Measurements from ENCODE around the gene ZP1. TPM values are rescaled to one million over a fixed set of nuclear protein-coding genes. Genes with fewer than 3 reads are reported as not detected.

The ZP1 gene
- total and polyA plus RNA-seq, 2 of the 13 experiments (the other 11 are each of a cell fraction or from before 2014, with no cell fraction given) = 0.16 TPM; not detected in 1

DNA sequence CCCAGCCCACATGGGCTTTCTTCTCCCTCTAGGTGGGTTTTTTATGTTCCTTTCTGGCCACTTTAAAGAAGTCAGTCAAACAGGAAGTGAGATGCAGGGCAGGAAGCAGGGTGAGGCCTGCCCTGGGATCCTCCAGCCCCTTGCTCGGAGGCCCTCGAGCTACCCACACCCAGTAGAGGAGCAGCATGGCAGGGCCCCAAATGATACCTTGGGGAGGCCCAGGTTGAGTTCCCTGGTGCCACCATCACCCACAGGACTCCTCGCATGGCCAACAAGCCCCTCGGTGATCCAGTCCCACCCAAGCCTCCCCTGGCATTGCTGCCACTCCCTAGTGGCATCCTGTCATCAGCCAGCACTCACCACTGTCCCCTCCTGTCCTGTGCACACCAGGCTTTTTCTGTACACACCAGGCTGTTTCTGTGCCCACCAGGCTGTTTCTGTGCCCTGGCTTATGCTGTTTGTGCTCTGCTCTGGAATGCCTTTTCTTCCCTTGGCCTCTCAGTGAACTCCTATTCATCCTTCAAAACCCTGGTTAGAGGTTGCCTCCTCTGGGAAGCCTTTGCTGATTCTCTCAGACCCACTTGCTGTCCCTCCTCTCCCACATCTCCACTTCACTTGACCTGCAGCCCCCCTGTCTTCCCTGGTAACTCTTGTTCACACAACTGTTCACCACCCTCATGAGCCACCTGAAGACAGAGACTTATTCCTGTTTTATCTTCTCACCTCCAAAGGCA, 8.4 kb upstream of the ZP1 start:
- 100% methylated on average over 2 of the region's 4 CpGs for WGBS (ENCODE audit: low lambda C conversion rate)
- Histone ChIP-seq H3K27ac (ENCODE audit: extremely low read length, insufficient read depth, low read length) (no peak overlapping the region), H2AFZ (ENCODE audit: low read length) (no peak overlapping the region), H3K79me2 (ENCODE audit: insufficient read depth, low read length) (no peaks in the 10 kb centered on the region), H3K4me2 (ENCODE audit: low read depth, low read length) (no peak overlapping the region; the same call in 1 of the 2 replicates), H3K9me3 (ENCODE audit: low read length) (no peaks in the 10 kb centered on the region), H3K36me3 (replicated peaks in 1 of 2; ENCODE audit: control insufficient read depth in 1 of 2, insufficient read depth in 2 of 2, low read length in 2 of 2) (no peaks in the 10 kb centered on the region), H3K4me1 (ENCODE audit: insufficient read depth, low read length) (peaks cover 64% of the 10 kb centered on the region), H3K9ac (ENCODE audit: insufficient read depth, low read depth, low read length) (no peak overlapping the region), H3K4me3 (replicated peaks in 1 of 3; ENCODE audit: insufficient read depth in 1 of 3, low read depth in 2 of 3, low read length in 3 of 3) (no peak overlapping the region), H4K20me1 (ENCODE audit: insufficient read depth, low read length) (no peaks in the 10 kb centered on the region), H3K27me3 (ENCODE audit: control insufficient read depth in 1 of 2, insufficient read depth in 2 of 2, low read length in 2 of 2) (peaks cover 0 to 3% of the 10 kb centered on the region in 2 experiments; a peak in 1 of 5 replicates)
- in situ Hi-C loops (cut with HindIII; ENCODE audit: extremely low pct_ligation_motif_present, low pct_unique_long_range_greater_than_20kb) (no loop called here), intact Hi-C loops (cut with micrococcal nuclease; ENCODE audit: unreplicated experiment) (no loop called here)
- FAIRE-seq (no peak), ATAC-seq (no peak), DNase-seq (ENCODE audit: low spot score) (no peak)
- no TSS peak for BruUV-seq (replicated peaks)
- POLR2A ChIA-PET = no interaction called here
- TF ChIP-seq ZNF326 (CRISPR knock-in tag; IDR thresholded peaks at IDR 0.05; ENCODE audit: borderline replicate concordance) = no peak
- TF ChIP-seq, protein P1, sequence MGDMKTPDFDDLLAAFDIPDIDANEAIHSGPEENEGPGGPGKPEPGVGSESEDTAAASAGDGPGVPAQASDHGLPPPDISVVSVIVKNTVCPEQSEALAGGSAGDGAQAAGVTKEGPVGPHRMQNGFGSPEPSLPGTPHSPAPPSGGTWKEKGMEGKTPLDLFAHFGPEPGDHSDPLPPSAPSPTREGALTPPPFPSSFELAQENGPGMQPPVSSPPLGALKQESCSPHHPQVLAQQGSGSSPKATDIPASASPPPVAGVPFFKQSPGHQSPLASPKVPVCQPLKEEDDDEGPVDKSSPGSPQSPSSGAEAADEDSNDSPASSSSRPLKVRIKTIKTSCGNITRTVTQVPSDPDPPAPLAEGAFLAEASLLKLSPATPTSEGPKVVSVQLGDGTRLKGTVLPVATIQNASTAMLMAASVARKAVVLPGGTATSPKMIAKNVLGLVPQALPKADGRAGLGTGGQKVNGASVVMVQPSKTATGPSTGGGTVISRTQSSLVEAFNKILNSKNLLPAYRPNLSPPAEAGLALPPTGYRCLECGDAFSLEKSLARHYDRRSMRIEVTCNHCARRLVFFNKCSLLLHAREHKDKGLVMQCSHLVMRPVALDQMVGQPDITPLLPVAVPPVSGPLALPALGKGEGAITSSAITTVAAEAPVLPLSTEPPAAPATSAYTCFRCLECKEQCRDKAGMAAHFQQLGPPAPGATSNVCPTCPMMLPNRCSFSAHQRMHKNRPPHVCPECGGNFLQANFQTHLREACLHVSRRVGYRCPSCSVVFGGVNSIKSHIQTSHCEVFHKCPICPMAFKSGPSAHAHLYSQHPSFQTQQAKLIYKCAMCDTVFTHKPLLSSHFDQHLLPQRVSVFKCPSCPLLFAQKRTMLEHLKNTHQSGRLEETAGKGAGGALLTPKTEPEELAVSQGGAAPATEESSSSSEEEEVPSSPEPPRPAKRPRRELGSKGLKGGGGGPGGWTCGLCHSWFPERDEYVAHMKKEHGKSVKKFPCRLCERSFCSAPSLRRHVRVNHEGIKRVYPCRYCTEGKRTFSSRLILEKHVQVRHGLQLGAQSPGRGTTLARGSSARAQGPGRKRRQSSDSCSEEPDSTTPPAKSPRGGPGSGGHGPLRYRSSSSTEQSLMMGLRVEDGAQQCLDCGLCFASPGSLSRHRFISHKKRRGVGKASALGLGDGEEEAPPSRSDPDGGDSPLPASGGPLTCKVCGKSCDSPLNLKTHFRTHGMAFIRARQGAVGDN (CRISPR knock-in tag; IDR thresholded peaks at IDR 0.05) = peak; percentile 15; the same call in 1 of the 2 replicates
- CTCF ChIA-PET (ENCODE audit: low intra/inter-chr PET ratio, low total read pairs) = no interaction called here
